ENCODE results near the gene CDHR4. TPM values are rescaled to one million over a fixed set of nuclear protein-coding genes. Genes with fewer than 3 reads are reported as not detected.
"Not testable (repeated sequence)": the region's sequence is repeated elsewhere in the genome, so short reads cannot be mapped to it uniquely, and the experiment has no call there.

CDHR4 gene
- total RNA-seq, 1 donor from 2014 or later: not detected

- DNase-seq (ENCODE audit: low spot score): no peak
- intact Hi-C loops (cut with DNase I): no loop called here
These were observed 48.2 kb downstream of the CDHR4 start for GRCh38 chr3:49751501-49751900.

- DNase-seq (ENCODE audit: low spot score): no peak
- intact Hi-C loops (cut with DNase I): no loop called here
These were observed 49.6 kb downstream of the CDHR4 start for GRCh38 chr3:49750056-49750455.

GRCh38 chr3:49748874-49749273, 50.8 kb downstream of the CDHR4 start:
- DNase-seq (ENCODE audit: low spot score); intact Hi-C loops (cut with DNase I): not testable (repeated sequence)

GRCh38 chr3:49747792-49748480, 51.7 kb downstream of the CDHR4 start:
- intact Hi-C loops (cut with DNase I): no loop called here
- DNase-seq (ENCODE audit: low spot score): no peak

GRCh38 chr3:49745986-49746385, 53.7 kb downstream of the CDHR4 start:
- intact Hi-C loops (cut with DNase I): no loop called here
- no peak for DNase-seq (ENCODE audit: low spot score)

Small RNA genes within 50 kb of the gene (microRNA-seq; reads per million reads assigned to microRNA genes)
- gene MIR5193: not detected

Other genes starting within 250 kb of the CDHR4 start
- gene BSN, start 245.4 kb downstream of the CDHR4 start, total RNA-seq: 1.00 TPM
- gene APEH, start 125.5 kb downstream of the CDHR4 start, total RNA-seq: 81.4 TPM
- 6.4 TPM for gene MST1, start 110.4 kb downstream of the CDHR4 start, total RNA-seq
- 59.4 TPM for gene RNF123, start 110.3 kb downstream of the CDHR4 start, total RNA-seq
- 0.35 TPM for gene AMIGO3, start 80.2 kb downstream of the CDHR4 start, total RNA-seq
- 19.5 TPM for gene GMPPB, start 75.9 kb downstream of the CDHR4 start, total RNA-seq
- 19.7 TPM for gene IP6K1, start 13.3 kb downstream of the CDHR4 start, total RNA-seq
- gene INKA1, start 3.4 kb upstream of the CDHR4 start, total RNA-seq: 1.9 TPM
- gene UBA7, start 14.1 kb upstream of the CDHR4 start, total RNA-seq: 20.0 TPM
- gene TRAIP, start 56.7 kb upstream of the CDHR4 start, total RNA-seq: 2.0 TPM
- gene CAMKV, start 70.0 kb upstream of the CDHR4 start, total RNA-seq: not detected
- gene MST1R, start 104.0 kb upstream of the CDHR4 start, total RNA-seq: 1.2 TPM
- gene MON1A, start 129.9 kb upstream of the CDHR4 start, total RNA-seq: 9.4 TPM
- 37.9 TPM for gene RBM6, start 140.3 kb upstream of the CDHR4 start, total RNA-seq